ENCODE measurements around the gene UBE2I.

- TF ChIP-seq EZH2 (IDR thresholded peaks at IDR 0.05), result no peak
- TF ChIP-seq POLR2AphosphoS5 (IDR thresholded peaks at IDR 0.05; ENCODE audit: borderline replicate concordance, low read depth, low read length), result no peak
Measured at GRCh38 chr16:1309888-1310831, 724 bp downstream of the UBE2I start.

Measured in SK-N-MC (cell line).